Upper lobe of right lung (tissue), 1 donor: ENCODE measurements around the gene TMEM14C. TPM values are rescaled to one million over a fixed set of nuclear protein-coding genes. Genes with fewer than 3 reads are reported as not detected.
A peak's percentile ranks its signal among the peaks of the same experiment; 100 is the strongest.

Source experiments
- ATAC-seq: fragments of 200-7000 bp; cut with Tn5 transposase; one replicate; pipeline ENCODE4 v1.9.1; 2020; ENCODE audit warnings: mild to moderate bottlenecking, moderate library complexity
- DNase-seq: peaks from one replicate; pipeline ENCODE4 v3.0.0-alpha.2; 2020
- H3K27ac ChIP-seq: fragments of 200-600 bp; one replicate; pipeline ENCODE4 v1.8.0; 2022
- H3K27me3 ChIP-seq: fragments of 200-600 bp; one replicate; pipeline ENCODE4 v1.8.0; 2022; ENCODE audit warnings: mild to moderate bottlenecking
- H3K36me3 ChIP-seq: fragments of 200-600 bp; one replicate; pipeline ENCODE4 v1.8.0; 2022
- H3K4me1 ChIP-seq: fragments of 200-600 bp; one replicate; pipeline ENCODE4 v1.8.0; 2022
- H3K4me3 ChIP-seq: fragments of 200-600 bp; one replicate; pipeline ENCODE4 v1.8.0; 2022; ENCODE audit warnings: mild to moderate bottlenecking
- H3K9me3 ChIP-seq: fragments of 200-600 bp; one replicate; pipeline ENCODE4 v1.8.0; 2022
- intact Hi-C: fragments of 100-400 bp; cut with DNase I; formaldehyde crosslinking; loops from one replicate; pipeline ENCODE4 v1.11.0; 2022
- total RNA-seq: library from RNA; stranded (reverse); fragmentation: NEBNext Ultra II Directional; extraction: Animal tissue kit (Norgen Biotek cat#: 25700); gene quantifications from one replicate; pipeline ENCODE4 v1.2.1, GENCODE V29; 2021
- TF ChIP-seq, protein P1 (sequence below): fragments of 200-600 bp; IDR thresholded peaks from one replicate; pipeline ENCODE4 v1.8.0; 2022; ENCODE audit warnings: antibody characterized with exemption
- donor health status: DM: no; HTN: yes; CAD: no; lungs with severe emphysema.

Gene TMEM14C
- total RNA-seq, 1 donor from 2014 or later, result 87.5 TPM

DNA sequence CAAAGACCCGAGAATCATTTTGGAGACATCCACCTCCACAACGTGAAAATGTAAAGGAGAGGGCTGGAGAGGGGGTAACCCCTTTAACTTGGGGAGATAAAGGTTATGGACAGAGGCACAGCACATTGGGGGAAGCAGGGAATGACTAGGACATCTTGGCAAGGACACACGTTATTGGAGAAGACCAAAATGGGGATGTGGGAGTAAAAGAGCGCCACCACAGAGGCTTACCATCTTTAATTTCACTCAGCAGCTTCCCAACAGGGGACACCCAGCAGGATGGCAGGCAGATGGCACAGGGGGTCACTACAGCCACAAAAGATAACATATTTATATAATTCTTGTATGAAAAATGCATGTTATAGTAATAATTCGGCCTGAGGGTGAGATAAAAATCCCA lies 38.3 kb upstream of the TMEM14C start:
- no peaks in the 10 kb centered on the region for H3K36me3 ChIP-seq
- no peaks in the 10 kb centered on the region for H3K4me1 ChIP-seq
- DNase-seq (no peak), ATAC-seq (no peak)
- TF ChIP-seq, protein P1, sequence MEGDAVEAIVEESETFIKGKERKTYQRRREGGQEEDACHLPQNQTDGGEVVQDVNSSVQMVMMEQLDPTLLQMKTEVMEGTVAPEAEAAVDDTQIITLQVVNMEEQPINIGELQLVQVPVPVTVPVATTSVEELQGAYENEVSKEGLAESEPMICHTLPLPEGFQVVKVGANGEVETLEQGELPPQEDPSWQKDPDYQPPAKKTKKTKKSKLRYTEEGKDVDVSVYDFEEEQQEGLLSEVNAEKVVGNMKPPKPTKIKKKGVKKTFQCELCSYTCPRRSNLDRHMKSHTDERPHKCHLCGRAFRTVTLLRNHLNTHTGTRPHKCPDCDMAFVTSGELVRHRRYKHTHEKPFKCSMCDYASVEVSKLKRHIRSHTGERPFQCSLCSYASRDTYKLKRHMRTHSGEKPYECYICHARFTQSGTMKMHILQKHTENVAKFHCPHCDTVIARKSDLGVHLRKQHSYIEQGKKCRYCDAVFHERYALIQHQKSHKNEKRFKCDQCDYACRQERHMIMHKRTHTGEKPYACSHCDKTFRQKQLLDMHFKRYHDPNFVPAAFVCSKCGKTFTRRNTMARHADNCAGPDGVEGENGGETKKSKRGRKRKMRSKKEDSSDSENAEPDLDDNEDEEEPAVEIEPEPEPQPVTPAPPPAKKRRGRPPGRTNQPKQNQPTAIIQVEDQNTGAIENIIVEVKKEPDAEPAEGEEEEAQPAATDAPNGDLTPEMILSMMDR, result no peak
- H3K27ac ChIP-seq, result no peak overlapping the region
- intact Hi-C loops, result no loop called here
- H3K4me3 ChIP-seq, result no peak overlapping the region
- no peaks in the 10 kb centered on the region for H3K9me3 ChIP-seq
- no peaks in the 10 kb centered on the region for H3K27me3 ChIP-seq

DNA sequence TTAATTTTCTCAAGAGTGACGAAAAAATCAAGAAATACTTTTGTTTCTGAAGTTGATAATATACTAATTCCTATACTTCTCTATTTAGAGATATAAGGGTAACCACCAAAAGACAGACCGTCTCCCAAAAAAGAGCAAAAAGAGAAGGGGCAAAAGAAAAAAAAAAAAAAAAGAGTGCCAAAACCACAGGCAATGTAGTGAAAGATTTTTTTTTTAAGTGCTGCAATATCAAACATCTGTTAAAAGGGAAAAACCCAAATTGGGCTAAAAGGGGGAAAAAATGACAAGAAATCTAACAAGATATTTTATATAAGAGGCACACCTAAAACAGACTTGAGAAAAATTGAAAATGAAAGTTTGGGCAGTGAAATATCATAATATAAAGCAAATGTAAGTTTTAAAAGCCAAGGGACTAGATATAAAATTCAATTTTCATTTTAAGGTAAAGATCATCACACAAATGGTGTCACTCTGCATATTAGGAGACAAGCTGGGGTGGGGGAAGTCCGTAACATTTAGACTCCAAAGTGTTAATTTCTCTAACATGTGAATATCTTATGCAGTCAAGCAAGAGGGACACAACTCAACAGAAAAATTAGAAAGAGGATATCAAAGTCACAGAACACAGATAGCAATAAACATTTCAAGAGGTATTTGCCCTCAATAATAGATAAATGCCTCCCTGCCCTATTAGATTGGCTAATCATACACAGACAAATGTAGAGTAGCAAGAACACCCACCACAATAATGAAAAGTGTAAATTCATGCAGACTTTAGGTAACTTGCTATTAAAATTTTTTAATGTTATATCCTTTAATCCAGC lies 37.6 kb upstream of the TMEM14C start:
- Histone ChIP-seq H3K9me3 (no peaks in the 10 kb centered on the region), H3K36me3 (no peaks in the 10 kb centered on the region), H3K27me3 (no peaks in the 10 kb centered on the region), H3K27ac (no peak overlapping the region), H3K4me1 (no peaks in the 10 kb centered on the region), H3K4me3 (no peak overlapping the region)
- DNase-seq (no peak), ATAC-seq (no peak)
- intact Hi-C loops, result no loop called here
- TF ChIP-seq, protein P1, result no peak

DNA sequence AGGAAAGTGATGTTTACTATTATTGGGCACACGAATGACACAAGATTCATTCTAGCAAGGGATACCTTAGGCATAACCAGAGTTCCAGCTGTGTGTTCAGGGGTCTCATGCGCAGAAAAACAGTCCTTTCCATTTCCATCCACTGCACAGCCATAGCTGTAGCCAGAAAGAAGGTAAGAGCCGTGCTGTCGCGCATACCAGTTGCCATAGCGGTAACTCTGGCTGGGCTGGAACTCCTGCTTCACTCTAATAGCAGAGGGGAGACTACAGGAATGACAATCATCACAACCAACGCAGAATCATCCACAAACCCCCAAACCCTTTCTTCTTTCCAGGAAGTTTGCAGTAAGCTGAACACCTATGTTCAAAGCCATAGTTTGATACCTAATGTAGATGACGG lies 36.0 kb upstream of the TMEM14C start:
- intact Hi-C loops, result no loop called here

DNA sequence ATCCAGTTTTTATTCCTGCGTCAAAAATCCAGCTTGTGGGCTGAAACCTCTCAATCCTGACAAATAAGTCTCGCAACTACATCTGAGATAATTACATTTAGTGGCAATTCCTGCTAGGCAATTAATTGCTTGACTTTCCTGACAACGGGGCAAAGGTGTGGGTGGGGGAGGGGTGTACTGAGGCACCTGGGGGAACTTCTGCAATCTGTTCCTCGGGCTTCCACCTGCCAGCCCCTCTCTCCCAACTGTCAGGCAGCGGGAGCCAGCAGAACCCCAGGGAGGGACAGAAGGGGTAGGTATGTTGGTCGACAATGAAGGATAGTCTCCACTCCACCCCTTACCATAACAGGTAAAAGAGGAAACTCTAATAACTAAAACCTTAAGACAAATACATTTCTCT lies 35.3 kb upstream of the TMEM14C start:
- ATAC-seq (no peak), DNase-seq (no peak)
- no peaks in the 10 kb centered on the region for H3K9me3 ChIP-seq
- H3K4me3 ChIP-seq, result no peak overlapping the region
- TF ChIP-seq, protein P1, result no peak
- intact Hi-C loops, result no loop called here
- no peak overlapping the region for H3K27ac ChIP-seq
- no peaks in the 10 kb centered on the region for H3K36me3 ChIP-seq
- no peaks in the 10 kb centered on the region for H3K27me3 ChIP-seq
- no peaks in the 10 kb centered on the region for H3K4me1 ChIP-seq

More for the DNA sequence above, 36.0 kb upstream of the TMEM14C start:
- no peak overlapping the region for H3K27ac ChIP-seq
- ATAC-seq, result no peak
- no peak overlapping the region for H3K4me3 ChIP-seq
- H3K36me3 ChIP-seq, result no peaks in the 10 kb centered on the region
- TF ChIP-seq, protein P1, result no peak
- no peak for DNase-seq
- H3K27me3 ChIP-seq, result no peaks in the 10 kb centered on the region
- no peaks in the 10 kb centered on the region for H3K4me1 ChIP-seq
- H3K9me3 ChIP-seq, result no peaks in the 10 kb centered on the region

DNA sequence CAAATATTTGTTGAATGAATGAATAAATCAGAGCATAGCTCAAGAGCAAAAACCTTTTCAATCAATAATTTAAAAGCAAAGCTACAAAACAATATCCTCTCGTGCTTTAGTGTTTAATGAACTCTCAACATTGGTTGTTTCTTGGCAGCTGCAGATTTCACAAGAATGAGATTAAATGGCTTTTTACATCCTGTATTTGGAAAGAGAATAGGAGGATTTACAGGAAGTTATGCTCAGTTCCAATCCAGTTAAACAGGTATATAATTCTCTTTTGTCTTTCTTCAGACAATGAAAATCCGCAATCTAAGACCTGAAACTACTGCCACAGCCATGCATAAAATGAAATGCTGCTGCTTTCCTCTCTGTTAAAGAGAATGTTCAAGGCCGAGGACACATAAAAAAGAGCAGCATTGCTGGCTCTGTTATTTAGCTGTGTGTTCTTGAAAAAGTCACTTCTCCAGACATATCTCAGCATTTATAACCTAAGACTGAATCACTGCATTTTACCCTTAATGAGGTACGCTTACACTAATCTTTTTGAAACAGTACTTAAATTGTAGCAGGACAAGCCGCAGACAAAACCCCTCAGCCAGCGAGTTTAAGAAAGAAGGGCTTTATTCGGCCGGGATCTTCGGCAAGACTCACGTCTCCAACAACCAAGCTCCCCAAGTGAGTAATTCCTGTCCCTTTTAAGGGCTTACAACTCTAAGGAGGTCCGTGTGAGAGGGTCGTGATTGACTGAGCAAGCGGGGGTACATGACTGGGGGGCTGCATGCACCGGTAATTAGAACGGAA lies 32.0 kb upstream of the TMEM14C start:
- no peak for ATAC-seq
- Histone ChIP-seq H3K27ac (peak overlapping the region; percentile 40), H3K4me1 (peaks cover 14% of the 10 kb centered on the region), H3K36me3 (no peaks in the 10 kb centered on the region), H3K4me3 (no peak overlapping the region), H3K27me3 (no peaks in the 10 kb centered on the region), H3K9me3 (no peaks in the 10 kb centered on the region)
- DNase-seq, result no peak
- intact Hi-C loops, result no loop called here
- TF ChIP-seq, protein P1, result no peak
